ENCODE results near the gene ARL5A.
A peak's percentile ranks its signal among the peaks of the same experiment; 100 is the strongest.

ARL5A gene

DNA sequence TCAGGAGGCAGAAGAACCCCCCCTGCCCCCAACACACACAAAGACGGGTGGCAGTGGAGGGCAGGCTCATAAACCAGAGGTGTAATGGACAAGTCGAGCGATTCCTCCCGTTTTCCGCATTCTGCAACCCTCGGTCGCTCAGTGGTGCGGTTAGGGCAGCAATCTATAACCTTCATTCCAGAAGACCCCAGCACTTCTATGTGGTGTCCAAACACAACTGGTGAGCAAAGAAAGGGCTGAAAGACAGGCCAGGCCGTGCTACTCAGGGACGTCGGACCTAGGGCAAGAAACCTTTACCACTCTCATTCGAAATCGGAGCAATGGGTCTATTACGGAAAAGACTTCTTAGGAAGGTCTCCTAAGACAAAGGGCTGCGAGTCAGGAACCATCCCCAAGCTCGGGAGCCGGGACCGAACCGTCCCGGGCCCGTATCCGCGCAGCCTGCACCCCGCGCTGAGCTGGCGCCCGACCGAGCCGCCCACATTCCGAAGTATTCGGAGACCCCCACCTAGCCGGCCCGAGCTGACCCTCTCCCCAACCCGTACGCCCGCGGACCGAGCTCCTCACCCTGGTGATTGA, 568 bp downstream of the ARL5A start:
- peak overlapping the region; percentile 97 for H3K4me3 ChIP-seq (ENCODE audit: control insufficient read depth, low read depth, low read length)
- TF ChIP-seq, protein P1, sequence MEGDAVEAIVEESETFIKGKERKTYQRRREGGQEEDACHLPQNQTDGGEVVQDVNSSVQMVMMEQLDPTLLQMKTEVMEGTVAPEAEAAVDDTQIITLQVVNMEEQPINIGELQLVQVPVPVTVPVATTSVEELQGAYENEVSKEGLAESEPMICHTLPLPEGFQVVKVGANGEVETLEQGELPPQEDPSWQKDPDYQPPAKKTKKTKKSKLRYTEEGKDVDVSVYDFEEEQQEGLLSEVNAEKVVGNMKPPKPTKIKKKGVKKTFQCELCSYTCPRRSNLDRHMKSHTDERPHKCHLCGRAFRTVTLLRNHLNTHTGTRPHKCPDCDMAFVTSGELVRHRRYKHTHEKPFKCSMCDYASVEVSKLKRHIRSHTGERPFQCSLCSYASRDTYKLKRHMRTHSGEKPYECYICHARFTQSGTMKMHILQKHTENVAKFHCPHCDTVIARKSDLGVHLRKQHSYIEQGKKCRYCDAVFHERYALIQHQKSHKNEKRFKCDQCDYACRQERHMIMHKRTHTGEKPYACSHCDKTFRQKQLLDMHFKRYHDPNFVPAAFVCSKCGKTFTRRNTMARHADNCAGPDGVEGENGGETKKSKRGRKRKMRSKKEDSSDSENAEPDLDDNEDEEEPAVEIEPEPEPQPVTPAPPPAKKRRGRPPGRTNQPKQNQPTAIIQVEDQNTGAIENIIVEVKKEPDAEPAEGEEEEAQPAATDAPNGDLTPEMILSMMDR (conservative IDR thresholded peaks at IDR 0.05; ENCODE audit: control insufficient read depth, insufficient read depth, low read depth, low read length) = no peak
- DNase-seq (ENCODE audit: low read depth) = peak; percentile 19

DNA sequence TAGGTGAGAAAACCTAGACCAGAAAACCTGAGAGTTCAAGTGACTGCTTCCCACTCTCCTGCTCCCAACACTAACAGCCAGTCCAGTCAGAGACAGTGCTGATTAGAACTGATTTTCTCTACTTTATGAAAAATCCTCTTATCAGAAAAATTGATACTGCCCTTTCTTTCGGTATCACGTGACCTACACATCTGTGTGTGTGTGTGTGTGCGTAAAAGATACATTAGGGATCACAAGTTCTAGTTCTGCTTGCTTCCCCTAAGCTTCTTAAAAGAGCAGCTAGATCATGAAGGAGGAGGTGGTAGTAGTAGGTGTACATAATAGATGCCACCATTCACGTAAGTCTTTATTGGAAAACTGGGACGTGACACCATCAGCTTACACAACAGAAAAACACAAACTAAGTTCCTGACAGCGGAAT, 1.5 kb downstream of the ARL5A start:
- peak overlapping the region; percentile 97 for H3K4me3 ChIP-seq (ENCODE audit: control insufficient read depth, low read depth, low read length)
- DNase-seq (ENCODE audit: low read depth) = peak; percentile 44
- TF ChIP-seq, protein P1 (conservative IDR thresholded peaks at IDR 0.05; ENCODE audit: control insufficient read depth, insufficient read depth, low read depth, low read length) = no peak

DNA sequence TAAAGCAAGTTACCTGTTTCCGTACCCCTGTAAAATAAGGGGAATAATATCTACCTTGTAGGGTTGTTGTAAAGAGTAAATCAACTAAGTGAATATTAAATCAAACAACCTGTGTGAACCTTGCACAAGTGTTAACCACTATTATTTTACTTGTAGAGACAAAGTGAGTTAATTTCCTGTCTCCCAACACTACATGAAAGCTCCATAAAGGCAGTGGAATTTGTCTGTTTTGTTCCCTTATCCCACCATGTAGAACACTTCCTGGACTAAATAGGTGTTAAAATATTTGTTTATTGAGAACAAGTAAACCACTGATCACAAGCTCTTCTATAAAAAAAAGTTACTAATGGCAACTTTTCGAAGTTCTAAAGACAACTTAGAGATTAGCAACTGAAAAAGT, 3.3 kb downstream of the ARL5A start:
- no peak for DNase-seq (ENCODE audit: low read depth)

DNA sequence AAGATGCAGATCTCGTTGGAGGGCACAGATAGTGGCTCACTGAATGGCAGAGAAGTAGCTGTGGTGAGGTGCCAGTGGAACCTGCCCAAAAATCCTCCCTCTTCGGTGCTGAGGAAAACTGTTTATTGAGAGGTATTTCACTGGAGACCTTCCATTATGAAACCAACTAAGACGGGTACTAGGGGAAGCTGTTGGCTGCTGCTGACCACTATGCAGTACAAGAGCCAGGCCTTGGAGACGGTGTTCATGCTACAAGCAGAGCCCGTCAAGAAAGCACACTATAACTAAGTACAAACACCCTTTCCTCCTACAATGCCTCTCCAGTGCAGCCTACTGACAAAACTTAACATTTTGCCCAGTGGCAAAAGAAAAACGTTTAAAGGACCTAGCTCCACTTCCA, 4.6 kb downstream of the ARL5A start:
- DNase-seq (ENCODE audit: low read depth) = no peak
- TF ChIP-seq, protein P1 (conservative IDR thresholded peaks at IDR 0.05; ENCODE audit: control insufficient read depth, insufficient read depth, low read depth, low read length) = no peak

More for the DNA sequence above, 3.3 kb downstream of the ARL5A start:
- no peak overlapping the region for H3K4me3 ChIP-seq (ENCODE audit: control insufficient read depth, low read depth, low read length)
- TF ChIP-seq, protein P1 (conservative IDR thresholded peaks at IDR 0.05; ENCODE audit: control insufficient read depth, insufficient read depth, low read depth, low read length) = no peak

DNA sequence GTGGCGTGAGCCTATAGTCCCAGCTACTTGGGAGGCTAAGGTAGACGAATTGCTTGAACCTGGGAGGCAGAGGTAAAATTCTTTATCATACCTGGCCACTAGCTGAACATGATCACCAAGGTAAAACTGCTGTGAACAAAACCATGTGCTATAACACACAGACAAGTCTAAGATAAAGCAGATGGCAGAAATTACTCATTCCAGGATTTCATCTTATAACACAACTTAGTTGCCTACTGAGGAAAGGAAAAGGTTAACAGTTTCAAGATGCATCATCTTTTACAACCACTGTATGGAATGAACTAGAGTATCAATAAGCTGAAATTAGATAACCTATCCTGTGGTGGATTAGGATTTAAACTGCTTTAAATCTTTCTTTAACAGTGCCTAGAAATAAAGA, 8.3 kb downstream of the ARL5A start:
- DNase-seq (ENCODE audit: low read depth) = no peak
- H3K4me3 ChIP-seq (ENCODE audit: control insufficient read depth, low read depth, low read length) = no peak overlapping the region
- TF ChIP-seq, protein P1 (conservative IDR thresholded peaks at IDR 0.05; ENCODE audit: control insufficient read depth, insufficient read depth, low read depth, low read length) = no peak

More for the DNA sequence above, 4.6 kb downstream of the ARL5A start:
- no peak overlapping the region for H3K4me3 ChIP-seq (ENCODE audit: control insufficient read depth, low read depth, low read length)

DNA sequence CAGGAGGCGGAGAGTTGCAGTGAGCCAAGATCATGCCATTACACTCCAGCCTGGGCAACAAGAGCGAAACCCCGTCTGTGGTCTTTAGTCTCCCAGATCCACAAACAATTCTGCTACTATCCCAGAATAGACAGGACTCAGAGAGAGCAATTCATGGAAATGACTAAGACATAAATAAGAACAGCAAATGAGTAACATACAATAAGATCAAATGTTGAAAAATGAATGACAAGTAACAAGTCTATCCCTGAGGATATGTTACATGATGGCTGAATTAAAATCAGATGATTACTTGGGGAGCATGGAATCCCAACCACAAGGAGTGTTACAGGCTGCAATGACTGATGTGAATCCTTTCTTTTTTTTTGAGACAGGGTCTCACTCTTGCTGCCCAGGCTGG, 10.3 kb downstream of the ARL5A start:
- TF ChIP-seq, protein P1 (conservative IDR thresholded peaks at IDR 0.05; ENCODE audit: control insufficient read depth, insufficient read depth, low read depth, low read length) = no peak
- DNase-seq (ENCODE audit: low read depth) = no peak
- no peak overlapping the region for H3K4me3 ChIP-seq (ENCODE audit: control insufficient read depth, low read depth, low read length)

DNA sequence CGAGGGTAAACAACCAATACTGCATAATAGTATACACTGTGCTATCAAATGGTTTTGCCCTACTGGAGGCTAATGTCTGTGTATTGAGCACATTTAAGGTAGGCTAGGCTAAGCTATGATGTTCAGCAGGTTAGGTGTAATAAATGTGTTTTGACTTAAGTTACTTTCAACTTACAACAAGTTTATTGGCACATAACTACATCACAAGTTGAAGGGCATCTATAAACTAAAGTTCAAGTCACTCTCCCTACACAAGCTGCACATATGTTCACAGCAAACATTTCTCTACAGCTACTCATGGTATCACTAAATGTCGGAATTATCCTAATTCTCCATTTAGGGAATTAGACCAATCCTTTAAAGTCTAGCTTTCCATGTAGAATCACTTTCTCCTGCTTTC, 11.4 kb downstream of the ARL5A start:
- no peak overlapping the region for H3K4me3 ChIP-seq (ENCODE audit: control insufficient read depth, low read depth, low read length)
- DNase-seq (ENCODE audit: low read depth) = no peak
- TF ChIP-seq, protein P1 (conservative IDR thresholded peaks at IDR 0.05; ENCODE audit: control insufficient read depth, insufficient read depth, low read depth, low read length) = no peak
